ENCODE results near the gene MICALL1.
"Not testable (repeated sequence)": the region's sequence is repeated elsewhere in the genome, so short reads cannot be mapped to it uniquely, and the experiment has no call there.

Gene MICALL1

GRCh38 chr22:37959231-37959825, 53.2 kb downstream of the MICALL1 start:
- no peak for DNase-seq (ENCODE audit: low read depth in 2 of 2)

- no peak for DNase-seq (ENCODE audit: low read depth in 2 of 2)
Observed at GRCh38 chr22:37961062-37961461, 55.0 kb downstream of the MICALL1 start.

- no peak for DNase-seq (ENCODE audit: low read depth in 2 of 2)
Observed at GRCh38 chr22:37965940-37966664, 60.0 kb downstream of the MICALL1 start.

GRCh38 chr22:37967147-37967546, 61.0 kb downstream of the MICALL1 start:
- DNase-seq (ENCODE audit: low read depth in 2 of 2), result no peak

- no peak for DNase-seq (ENCODE audit: low read depth in 2 of 2)
Observed at GRCh38 chr22:37967637-37968451, 61.7 kb downstream of the MICALL1 start.

GRCh38 chr22:37968452-37969251, 62.6 kb downstream of the MICALL1 start:
- DNase-seq (ENCODE audit: low read depth in 2 of 2), result no peak

GRCh38 chr22:37970864-37971263, 64.8 kb downstream of the MICALL1 start:
- DNase-seq (ENCODE audit: low read depth in 2 of 2), result no peak

- no peak for DNase-seq (ENCODE audit: low read depth in 2 of 2)
Observed at GRCh38 chr22:37971475-37972434, 65.7 kb downstream of the MICALL1 start.

- no peak for DNase-seq (ENCODE audit: low read depth in 2 of 2)
Observed at GRCh38 chr22:37972527-37972926, 66.4 kb downstream of the MICALL1 start.

GRCh38 chr22:37973271-37974170, 67.4 kb downstream of the MICALL1 start:
- no peak for DNase-seq (ENCODE audit: low read depth in 2 of 2)

- DNase-seq (ENCODE audit: low read depth in 2 of 2), result no peak
Observed at GRCh38 chr22:37975153-37975552, 69.1 kb downstream of the MICALL1 start.

- DNase-seq (ENCODE audit: low read depth in 2 of 2), result not testable (repeated sequence)
Observed at GRCh38 chr22:37976022-37976421, 69.9 kb downstream of the MICALL1 start.

GRCh38 chr22:37976547-37976946, 70.5 kb downstream of the MICALL1 start:
- no peak for DNase-seq (ENCODE audit: low read depth in 2 of 2)

- no peak for DNase-seq (ENCODE audit: low read depth in 2 of 2)
Observed at GRCh38 chr22:37979782-37980181, 73.7 kb downstream of the MICALL1 start.

- no peak for DNase-seq (ENCODE audit: low read depth in 2 of 2)
Observed at GRCh38 chr22:37981282-37982011, 75.3 kb downstream of the MICALL1 start.

- DNase-seq (ENCODE audit: low read depth in 2 of 2), result no peak
Observed at GRCh38 chr22:37982151-37982785, 76.2 kb downstream of the MICALL1 start.

- DNase-seq (ENCODE audit: low read depth in 2 of 2), result no peak
Observed at GRCh38 chr22:37982938-37983859, 77.1 kb downstream of the MICALL1 start.

All from activated CD4-positive, alpha-beta T cell treated with anti-CD3 and anti-CD28 coated beads for 24 hours (primary cell).